HG03097 (cell line): ENCODE measurements around the gene GPATCH2.
"Not testable (repeated sequence)": the region's sequence is repeated elsewhere in the genome, so short reads cannot be mapped to it uniquely, and the experiment has no call there.

Source experiments
- ATAC-seq: cut with Tn5 transposase; IDR thresholded peaks from one replicate; pipeline ENCODE4 v1.9.1; 2021; ENCODE audit not compliant: unreplicated experiment, low FRiP score

GPATCH2 gene

GRCh38 chr1:217528271-217528670, 102.6 kb downstream of the GPATCH2 start:
- no peak for ATAC-seq

GRCh38 chr1:217527151-217527550, 103.7 kb downstream of the GPATCH2 start:
- no peak for ATAC-seq

GRCh38 chr1:217526636-217527035, 104.3 kb downstream of the GPATCH2 start:
- no peak for ATAC-seq

- no peak for ATAC-seq
Observed at GRCh38 chr1:217525773-217526490, 105.0 kb downstream of the GPATCH2 start.

- ATAC-seq = no peak
Observed at GRCh38 chr1:217524787-217525520, 105.9 kb downstream of the GPATCH2 start.

- not testable (repeated sequence) for ATAC-seq
Observed at GRCh38 chr1:217523921-217524320, 107.0 kb downstream of the GPATCH2 start.

GRCh38 chr1:217522277-217522676, 108.6 kb downstream of the GPATCH2 start:
- ATAC-seq = no peak

- ATAC-seq = no peak
Observed at GRCh38 chr1:217521317-217521716, 109.6 kb downstream of the GPATCH2 start.

GRCh38 chr1:217506878-217507277, 124.0 kb downstream of the GPATCH2 start:
- ATAC-seq = no peak

- ATAC-seq = no peak
Observed at GRCh38 chr1:217498209-217498608, 132.7 kb downstream of the GPATCH2 start.

- peak; percentile 83 for ATAC-seq
Observed at GRCh38 chr1:217495249-217495648, 135.6 kb downstream of the GPATCH2 start.

- ATAC-seq = peak; percentile 58
Observed at GRCh38 chr1:217494767-217495166, 136.1 kb downstream of the GPATCH2 start.

GRCh38 chr1:217493290-217493689, 137.6 kb downstream of the GPATCH2 start:
- ATAC-seq = no peak

- no peak for ATAC-seq
Observed at GRCh38 chr1:217484871-217485270, 146.0 kb downstream of the GPATCH2 start.

- ATAC-seq = peak; percentile 98
Observed at GRCh38 chr1:217482356-217483102, 148.4 kb downstream of the GPATCH2 start.

- ATAC-seq = no peak
Observed at GRCh38 chr1:217478450-217478849, 152.4 kb downstream of the GPATCH2 start.

- ATAC-seq = no peak
Observed at GRCh38 chr1:217472915-217473314, 158.0 kb downstream of the GPATCH2 start.

GRCh38 chr1:217471403-217471802, 159.5 kb downstream of the GPATCH2 start:
- no peak for ATAC-seq

- no peak for ATAC-seq
Observed at GRCh38 chr1:217469983-217470382, 160.9 kb downstream of the GPATCH2 start.

- no peak for ATAC-seq
Observed at GRCh38 chr1:217465102-217465501, 165.8 kb downstream of the GPATCH2 start.

GRCh38 chr1:217462666-217463065, 168.2 kb downstream of the GPATCH2 start:
- ATAC-seq = no peak
